Stimulated activated naive B cell treated with anti-CD40 and anti-IgM and Interleukin-4, amounts not matched to agents 10 μg/mL and 1 μg/mL and 100 μg/mL, for 72 hours (primary cell): ENCODE measurements around the gene F11R.

ENCODE experiments used
- ATAC-seq, 2 donors: fragments of 150-1000 bp; cut with Tn5 transposase; replicated peaks; 2 replicates each; pipeline ENCODE4 v1.10.0; 2021; ENCODE audit warnings: moderate library complexity in 1 of 2
- DNase-seq: peaks from one replicate; pipeline ENCODE4 v3.0.0; 2021
- H3K27ac Mint-ChIP-seq: one replicate; pipeline ENCODE4 v1.8.0; 2022; ENCODE audit warnings: mild to moderate bottlenecking, mixed read lengths
- H3K27me3 Mint-ChIP-seq, 2 donors: one replicate each; pipeline ENCODE4 v1.8.0; 2022; ENCODE audit warnings: mixed read lengths in 2 of 2
- H3K36me3 Mint-ChIP-seq, 2 donors: one replicate each; pipeline ENCODE4 v1.8.0; 2022; ENCODE audit warnings: mixed read lengths in 2 of 2, mild to moderate bottlenecking in 1 of 2
- H3K4me1 Mint-ChIP-seq, 2 donors: one replicate each; pipeline ENCODE4 v1.8.0; 2022; ENCODE audit warnings: mixed read lengths in 2 of 2, mild to moderate bottlenecking in 1 of 2
- H3K4me3 Mint-ChIP-seq, 2 donors: one replicate each; pipeline ENCODE4 v1.8.0; 2022; ENCODE audit warnings: mild to moderate bottlenecking in 2 of 2, mixed read lengths in 2 of 2, moderate library complexity in 1 of 2
- H3K9me3 Mint-ChIP-seq, 2 donors: one replicate each; pipeline ENCODE4 v1.8.0; 2022; ENCODE audit warnings: mixed read lengths in 2 of 2, mild to moderate bottlenecking in 1 of 2

The F11R gene

GRCh38 chr1:161013488-161014230 is 7.3 kb downstream of the F11R start:
- Mint-ChIP-seq H3K9me3 (no peaks in the 10 kb centered on the region), H3K36me3 (no peaks in the 10 kb centered on the region), H3K4me3 (peak overlapping the region; percentile 86 to 88), H3K27ac (peak overlapping the region; percentile 97), H3K4me1 (peaks cover 17 to 41% of the 10 kb centered on the region in 2 donors), H3K27me3 (no peaks in the 10 kb centered on the region)
- DNase-seq (peak; percentile 71), ATAC-seq (peak; percentile 91 to 93)

GRCh38 chr1:161013131-161013487 is 7.8 kb downstream of the F11R start:
- no peaks in the 10 kb centered on the region for H3K27me3 Mint-ChIP-seq
- DNase-seq = no peak
- no peaks in the 10 kb centered on the region for H3K36me3 Mint-ChIP-seq
- H3K27ac Mint-ChIP-seq = peak overlapping the region; percentile 97
- ATAC-seq = no peak
- peaks cover 16 to 36% of the 10 kb centered on the region in 2 donors for H3K4me1 Mint-ChIP-seq
- peak overlapping the region; percentile 86 to 88 for H3K4me3 Mint-ChIP-seq
- H3K9me3 Mint-ChIP-seq = no peaks in the 10 kb centered on the region

- no peak for ATAC-seq
- H3K4me3 Mint-ChIP-seq = no peak overlapping the region
- no peaks in the 10 kb centered on the region for H3K9me3 Mint-ChIP-seq
- H3K27ac Mint-ChIP-seq = no peak overlapping the region
- no peaks in the 10 kb centered on the region for H3K27me3 Mint-ChIP-seq
- H3K36me3 Mint-ChIP-seq = no peaks in the 10 kb centered on the region
- peaks cover 12 to 31% of the 10 kb centered on the region in 2 donors for H3K4me1 Mint-ChIP-seq
- DNase-seq = no peak
Observed at GRCh38 chr1:161012420-161012819, 8.5 kb downstream of the F11R start.

- Mint-ChIP-seq H3K36me3 (peaks cover 0 to 1% of the 10 kb centered on the region in 2 donors), H3K9me3 (no peaks in the 10 kb centered on the region), H3K27me3 (no peaks in the 10 kb centered on the region), H3K4me3 (no peak overlapping the region), H3K4me1 (peaks cover 13 to 26% of the 10 kb centered on the region in 2 donors), H3K27ac (no peak overlapping the region)
- no peak for DNase-seq
- ATAC-seq = no peak
Observed at GRCh38 chr1:161009602-161010211, 11.2 kb downstream of the F11R start.

GRCh38 chr1:161008869-161009510 is 12.0 kb downstream of the F11R start:
- H3K27me3 Mint-ChIP-seq = no peaks in the 10 kb centered on the region
- DNase-seq (no peak), ATAC-seq (no peak)
- no peaks in the 10 kb centered on the region for H3K9me3 Mint-ChIP-seq
- peaks cover 0 to 1% of the 10 kb centered on the region in 2 donors for H3K36me3 Mint-ChIP-seq
- H3K4me3 Mint-ChIP-seq = no peak overlapping the region
- peaks cover 10 to 22% of the 10 kb centered on the region in 2 donors for H3K4me1 Mint-ChIP-seq
- no peak overlapping the region for H3K27ac Mint-ChIP-seq

GRCh38 chr1:161007369-161007768 is 13.6 kb downstream of the F11R start:
- H3K4me1 Mint-ChIP-seq = peaks cover 2 to 10% of the 10 kb centered on the region in 2 donors
- no peak overlapping the region for H3K4me3 Mint-ChIP-seq
- no peak for DNase-seq
- H3K27ac Mint-ChIP-seq = no peak overlapping the region
- H3K9me3 Mint-ChIP-seq = no peaks in the 10 kb centered on the region
- no peaks in the 10 kb centered on the region for H3K27me3 Mint-ChIP-seq
- ATAC-seq = no peak
- peaks cover 0 to 1% of the 10 kb centered on the region in 2 donors for H3K36me3 Mint-ChIP-seq

GRCh38 chr1:161006563-161006962 is 14.4 kb downstream of the F11R start:
- Mint-ChIP-seq H3K36me3 (peaks cover 1 to 2% of the 10 kb centered on the region in 2 donors), H3K9me3 (no peaks in the 10 kb centered on the region), H3K4me3 (no peak overlapping the region), H3K4me1 (peaks cover 4 to 6% of the 10 kb centered on the region in 2 donors), H3K27ac (no peak overlapping the region), H3K27me3 (no peaks in the 10 kb centered on the region)
- ATAC-seq = no peak
- DNase-seq = no peak

GRCh38 chr1:161001525-161001924 is 19.4 kb downstream of the F11R start:
- no peaks in the 10 kb centered on the region for H3K27me3 Mint-ChIP-seq
- no peak overlapping the region for H3K27ac Mint-ChIP-seq
- H3K4me1 Mint-ChIP-seq = peaks cover 21 to 24% of the 10 kb centered on the region in 2 donors
- ATAC-seq (no peak), DNase-seq (no peak)
- H3K9me3 Mint-ChIP-seq = no peaks in the 10 kb centered on the region
- no peak overlapping the region for H3K4me3 Mint-ChIP-seq
- peaks cover 20 to 28% of the 10 kb centered on the region in 2 donors for H3K36me3 Mint-ChIP-seq

- Mint-ChIP-seq H3K4me1 (peaks cover 22 to 28% of the 10 kb centered on the region in 2 donors), H3K9me3 (no peaks in the 10 kb centered on the region), H3K4me3 (no peak overlapping the region), H3K36me3 (peaks cover 20 to 28% of the 10 kb centered on the region in 2 donors), H3K27me3 (no peaks in the 10 kb centered on the region), H3K27ac (no peak overlapping the region)
- no peak for ATAC-seq
- DNase-seq = no peak
Observed at GRCh38 chr1:161000736-161001480, 20.0 kb downstream of the F11R start.

- no peaks in the 10 kb centered on the region for H3K9me3 Mint-ChIP-seq
- peak overlapping the region; percentile 42 for H3K27ac Mint-ChIP-seq
- peaks cover 20 to 28% of the 10 kb centered on the region in 2 donors for H3K36me3 Mint-ChIP-seq
Observed at GRCh38 chr1:160999376-160999775, 21.6 kb downstream of the F11R start.

GRCh38 chr1:160997323-160998038 is 23.5 kb downstream of the F11R start:
- Mint-ChIP-seq H3K27me3 (no peaks in the 10 kb centered on the region), H3K4me1 (peaks cover 22 to 28% of the 10 kb centered on the region in 2 donors), H3K4me3 (no peak overlapping the region), H3K27ac (peak overlapping the region; percentile 73), H3K36me3 (peaks cover 20 to 28% of the 10 kb centered on the region in 2 donors), H3K9me3 (no peaks in the 10 kb centered on the region)
- peak; percentile 76 to 81 for ATAC-seq
- no peak for DNase-seq

More at GRCh38 chr1:160999376-160999775, 21.6 kb downstream of the F11R start:
- ATAC-seq (peak; percentile 66 to 76), DNase-seq (no peak)
- Mint-ChIP-seq H3K4me3 (no peak overlapping the region), H3K27me3 (no peaks in the 10 kb centered on the region), H3K4me1 (peaks cover 22 to 28% of the 10 kb centered on the region in 2 donors)

- ATAC-seq = peak; percentile 55 to 68
- Mint-ChIP-seq H3K27me3 (no peaks in the 10 kb centered on the region), H3K4me3 (no peak overlapping the region), H3K27ac (no peak overlapping the region), H3K9me3 (no peaks in the 10 kb centered on the region), H3K4me1 (peaks cover 18 to 28% of the 10 kb centered on the region in 2 donors), H3K36me3 (peaks cover 20 to 25% of the 10 kb centered on the region in 2 donors)
- DNase-seq = no peak
Observed at GRCh38 chr1:160996178-160996577, 24.8 kb downstream of the F11R start.

- Mint-ChIP-seq H3K27ac (no peak overlapping the region), H3K9me3 (no peaks in the 10 kb centered on the region), H3K4me3 (no peak overlapping the region), H3K27me3 (no peaks in the 10 kb centered on the region), H3K4me1 (peaks cover 14 to 28% of the 10 kb centered on the region in 2 donors), H3K36me3 (peaks cover 0 to 4% of the 10 kb centered on the region in 2 donors)
- DNase-seq (no peak), ATAC-seq (no peak)
Observed at GRCh38 chr1:160993544-160994193, 27.3 kb downstream of the F11R start.
